SK-MEL-5 (cell line): Measurements from ENCODE around the gene CCDC54. TPM values are rescaled to one million over a fixed set of nuclear protein-coding genes. Genes with fewer than 3 reads are reported as not detected.

ENCODE experiments used
- DNase-seq: peaks from one replicate; pipeline ENCODE4 v3.0.0-alpha.2; 2016; ENCODE audit warnings: low read depth, low spot score
- in situ Hi-C: cut with HindIII; loops from 2 replicates; pipeline ENCODE4 v1.10.0; 2016; ENCODE audit warnings: low sequenced_read_pairs, high pct_unique_total_duplicates, low pct_unique_long_range_greater_than_20kb
- total RNA-seq: library from RNA; depleted of rRNA; stranded (reverse); fragments of >200 nt; shearing (Covaris generic); gene quantifications from 2 replicates; pipeline ENCODE4 v1.2.3, GENCODE V29; 2014

Gene CCDC54
- total RNA-seq, 1 experiment from 2014 or later = not detected

DNA sequence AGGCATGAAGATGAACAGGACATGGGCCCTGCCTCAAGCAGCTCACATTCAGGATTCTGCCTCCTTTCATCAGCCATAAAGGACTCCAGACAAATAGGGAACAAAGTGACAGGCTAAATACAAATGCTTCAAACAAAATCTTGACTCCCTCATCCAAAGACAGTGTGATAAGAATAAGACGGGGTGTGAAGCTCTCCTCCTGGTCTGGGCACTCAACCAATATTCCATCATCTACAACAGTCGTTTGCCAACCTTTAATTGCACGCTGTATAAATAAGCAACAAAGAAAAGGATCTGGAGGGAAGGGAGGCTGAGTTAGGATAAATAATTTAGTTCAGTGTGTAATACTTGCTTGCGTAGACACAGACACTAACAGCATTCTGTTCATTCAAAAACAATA is 5.4 kb downstream of the CCDC54 start:
- in situ Hi-C loops = no loop called here
- DNase-seq = no peak

DNA sequence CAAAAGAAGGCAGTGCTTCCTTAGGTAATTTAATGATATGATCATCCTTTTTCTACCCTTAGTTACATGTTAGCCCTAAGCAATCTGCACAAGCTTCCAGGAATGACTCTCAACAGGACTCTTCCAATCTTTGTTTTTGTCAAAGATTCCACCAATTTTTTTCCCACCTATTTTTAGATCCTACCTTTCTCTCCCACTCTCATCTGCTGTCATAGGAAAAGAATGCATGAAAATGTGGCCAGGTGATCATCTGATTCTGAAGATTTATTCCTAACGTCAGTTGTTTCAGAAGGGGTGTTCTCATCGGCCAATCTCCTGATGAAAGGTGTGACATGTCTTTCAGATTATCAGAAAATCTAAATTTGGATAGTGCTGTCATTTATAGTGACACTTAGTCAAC is 7.2 kb downstream of the CCDC54 start:
- no peak for DNase-seq
- in situ Hi-C loops = no loop called here

DNA sequence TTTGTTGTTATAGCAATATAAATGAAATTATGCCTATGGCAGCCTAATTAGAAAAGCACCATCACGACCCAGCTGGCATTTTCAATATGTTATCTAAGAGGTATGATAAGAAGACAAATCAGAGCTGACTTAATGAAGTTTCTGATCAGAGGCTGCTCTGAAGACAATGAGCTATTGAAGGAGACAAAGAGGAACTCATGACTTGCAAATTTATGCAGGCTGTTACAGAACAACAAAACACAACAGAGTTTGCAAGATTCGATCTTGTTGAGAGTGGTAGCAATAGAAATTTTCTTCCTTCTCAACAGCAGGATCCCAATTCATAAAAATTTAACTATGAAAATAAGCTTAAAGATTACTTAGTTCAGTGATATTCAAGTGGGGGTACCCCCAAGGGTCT is 7.7 kb downstream of the CCDC54 start:
- peak; percentile 13 for DNase-seq
- in situ Hi-C loops = no loop called here

GRCh38 chr3:107387555-107387954 is 10.3 kb downstream of the CCDC54 start:
- in situ Hi-C loops = no loop called here
- DNase-seq = no peak

DNA sequence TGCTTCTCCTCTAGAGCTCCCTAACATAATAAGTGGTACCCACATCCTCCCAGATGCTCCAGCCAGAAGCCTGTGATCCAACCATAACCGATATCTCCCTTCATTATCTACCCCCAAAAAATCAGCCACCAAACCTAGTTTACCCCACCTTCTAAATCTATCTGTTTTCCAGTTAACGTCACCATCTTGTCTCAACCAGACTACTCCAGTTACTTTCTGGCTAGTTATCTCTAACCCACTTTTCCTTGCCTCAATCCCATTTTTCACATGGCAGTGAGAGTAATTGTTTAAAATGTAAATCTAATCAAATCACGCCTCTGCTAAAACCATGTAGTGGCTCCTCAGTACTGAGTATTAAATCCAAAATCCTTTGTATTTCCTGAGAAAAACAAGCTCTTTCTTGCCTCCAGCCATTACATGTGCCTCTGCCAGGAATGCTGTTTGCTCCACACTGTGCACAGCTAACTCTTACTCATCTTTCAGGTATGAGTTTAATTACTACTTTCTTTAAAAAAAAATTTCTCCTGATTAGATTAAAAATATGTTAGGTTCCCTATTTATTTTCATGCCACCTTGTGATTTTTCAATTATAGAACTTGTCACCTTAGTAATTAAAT is 15.4 kb downstream of the CCDC54 start:
- DNase-seq = no peak
- in situ Hi-C loops = no loop called here

- no peak for DNase-seq
- in situ Hi-C loops = no loop called here
Observed at GRCh38 chr3:107394502-107394901, 17.3 kb downstream of the CCDC54 start.

- in situ Hi-C loops = no loop called here
- DNase-seq = no peak
Observed at GRCh38 chr3:107395066-107395465, 17.8 kb downstream of the CCDC54 start.

DNA sequence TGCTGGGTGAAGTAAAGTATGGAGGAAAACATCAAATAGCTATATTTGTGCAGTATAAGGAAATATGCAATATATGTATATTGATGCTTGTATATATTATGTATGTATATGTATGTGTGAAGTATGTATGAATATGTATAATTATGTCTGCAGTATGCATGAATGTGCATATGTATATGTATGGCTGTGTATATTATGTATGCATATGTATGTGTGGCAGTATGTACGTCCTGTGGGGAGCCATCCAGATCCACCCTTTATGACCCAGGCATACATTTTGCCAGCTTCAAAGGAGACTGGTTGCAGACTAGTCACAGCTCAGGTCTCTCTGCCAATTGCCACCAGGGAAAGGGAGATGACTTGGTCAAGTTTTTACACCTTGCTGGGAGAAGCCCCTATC is 24.1 kb downstream of the CCDC54 start:
- no peak for DNase-seq
- in situ Hi-C loops = no loop called here

- no peak for DNase-seq
- in situ Hi-C loops = no loop called here
Observed at GRCh38 chr3:107402214-107402613, 25.0 kb downstream of the CCDC54 start.

- DNase-seq = no peak
- in situ Hi-C loops = no loop called here
Observed at GRCh38 chr3:107404727-107405469, 27.7 kb downstream of the CCDC54 start.

DNA sequence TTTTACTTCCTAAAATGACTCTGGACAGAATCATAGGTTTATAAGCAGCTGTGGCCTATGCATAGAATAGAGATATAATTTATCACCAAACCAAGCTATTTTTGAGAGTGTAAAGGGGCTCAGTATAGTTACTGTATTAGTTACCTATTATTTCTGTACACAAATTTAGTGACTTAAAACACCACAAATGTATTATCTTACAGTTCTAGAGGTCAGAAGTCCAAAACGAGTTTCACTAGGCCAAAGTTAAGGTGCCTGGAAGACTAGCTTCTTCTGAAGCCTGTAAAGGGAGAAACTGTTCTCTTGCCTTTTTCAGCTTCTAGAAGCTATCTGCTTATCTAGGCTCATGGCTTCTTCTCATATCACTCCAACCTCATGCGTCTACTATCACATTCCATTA is 30.1 kb downstream of the CCDC54 start:
- DNase-seq = no peak
- in situ Hi-C loops = no loop called here

- in situ Hi-C loops = no loop called here
- no peak for DNase-seq
Observed at GRCh38 chr3:107408513-107408912, 31.3 kb downstream of the CCDC54 start.

DNA sequence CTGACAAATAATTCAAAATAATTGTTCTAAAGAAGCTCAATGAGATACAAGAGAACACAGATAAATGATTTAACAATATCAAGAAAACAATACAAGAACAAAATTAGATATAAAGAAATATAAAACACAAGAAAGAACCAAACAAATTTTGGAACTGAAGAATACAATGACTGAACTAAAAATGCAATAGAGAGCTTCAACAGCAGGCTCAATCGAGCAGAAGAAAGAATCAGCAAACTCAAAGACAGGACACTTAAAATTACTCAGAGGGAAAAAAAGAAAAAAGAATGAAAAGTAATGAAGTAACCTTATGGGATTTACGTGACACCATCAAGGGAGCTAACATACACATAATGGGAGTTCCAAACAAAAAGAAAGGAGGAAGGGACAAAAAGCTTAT is 32.1 kb downstream of the CCDC54 start:
- in situ Hi-C loops = no loop called here
- DNase-seq = no peak

GRCh38 chr3:107410606-107411005 is 33.4 kb downstream of the CCDC54 start:
- in situ Hi-C loops = no loop called here
- no peak for DNase-seq

GRCh38 chr3:107411056-107411455 is 33.8 kb downstream of the CCDC54 start:
- in situ Hi-C loops = no loop called here
- DNase-seq = no peak

- in situ Hi-C loops = no loop called here
- DNase-seq = no peak
Observed at GRCh38 chr3:107411779-107412178, 34.5 kb downstream of the CCDC54 start.

- DNase-seq = no peak
- in situ Hi-C loops = no loop called here
Observed at GRCh38 chr3:107412376-107412775, 35.1 kb downstream of the CCDC54 start.

DNA sequence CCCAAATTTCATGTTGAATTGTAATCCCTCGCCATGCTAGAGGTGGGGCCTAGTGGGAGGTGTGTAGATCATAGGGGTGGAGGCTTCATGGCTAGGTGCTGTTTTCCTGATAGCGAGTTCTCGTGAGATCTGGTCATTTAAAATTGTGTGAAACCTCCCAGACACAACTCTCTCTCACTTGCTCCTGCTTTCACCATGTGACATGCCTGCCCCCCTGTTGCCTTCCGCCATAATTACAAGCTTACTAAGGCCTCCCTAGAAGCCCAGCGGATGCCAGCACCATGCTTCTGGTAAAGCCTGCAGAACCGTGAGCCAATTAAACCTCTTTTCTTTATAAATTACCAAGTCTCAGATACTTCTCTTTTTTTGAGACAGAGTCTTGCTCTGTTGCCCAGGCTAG is 36.0 kb downstream of the CCDC54 start:
- in situ Hi-C loops = no loop called here
- no peak for DNase-seq

DNA sequence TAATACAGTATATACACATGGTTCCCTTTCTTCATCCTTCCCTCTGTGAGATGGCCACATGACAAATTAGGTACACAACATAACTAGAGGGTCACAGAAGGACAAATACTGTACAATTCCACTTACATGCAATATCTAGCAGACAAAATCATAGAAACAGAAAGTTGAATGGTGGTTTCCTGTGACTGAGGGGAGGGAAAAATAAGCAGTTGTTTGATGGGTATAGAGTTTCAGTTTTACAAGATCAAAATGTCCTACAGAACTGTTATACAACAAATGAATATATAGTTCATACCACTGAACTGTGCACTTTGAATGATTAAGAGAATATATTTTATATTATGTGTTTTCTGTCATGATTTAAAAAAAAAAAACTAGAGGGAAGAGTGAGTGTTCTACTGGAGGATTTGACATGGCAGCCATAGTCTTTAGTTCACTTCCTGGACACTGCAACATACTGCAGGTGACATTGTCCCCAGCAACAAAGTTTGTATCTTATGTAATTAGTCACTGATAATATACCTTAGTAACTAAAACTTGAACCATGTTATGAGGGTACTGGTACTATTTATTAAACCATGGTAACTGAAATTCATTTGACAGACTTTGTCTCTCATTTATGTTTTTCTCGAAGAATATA is 37.2 kb downstream of the CCDC54 start:
- DNase-seq = no peak

More for the DNA sequence above, 37.2 kb downstream of the CCDC54 start:
- in situ Hi-C loops = no loop called here
